Ammon's horn (tissue), 1 donor: ENCODE measurements around the gene LRP1B.

Experiments
- DNase-seq: peaks from one replicate; pipeline ENCODE4 v3.0.0-alpha.2; 2016; ENCODE audit warnings: low spot score

The LRP1B gene

GRCh38 chr2:140892911-140893637 is 1237.7 kb downstream of the LRP1B start:
- no peak for DNase-seq

GRCh38 chr2:140892436-140892835 is 1238.4 kb downstream of the LRP1B start:
- DNase-seq: no peak

- DNase-seq: no peak
Observed at GRCh38 chr2:140891614-140892212, 1239.1 kb downstream of the LRP1B start.

- no peak for DNase-seq
Observed at GRCh38 chr2:140882671-140883620, 1247.9 kb downstream of the LRP1B start.

DNA sequence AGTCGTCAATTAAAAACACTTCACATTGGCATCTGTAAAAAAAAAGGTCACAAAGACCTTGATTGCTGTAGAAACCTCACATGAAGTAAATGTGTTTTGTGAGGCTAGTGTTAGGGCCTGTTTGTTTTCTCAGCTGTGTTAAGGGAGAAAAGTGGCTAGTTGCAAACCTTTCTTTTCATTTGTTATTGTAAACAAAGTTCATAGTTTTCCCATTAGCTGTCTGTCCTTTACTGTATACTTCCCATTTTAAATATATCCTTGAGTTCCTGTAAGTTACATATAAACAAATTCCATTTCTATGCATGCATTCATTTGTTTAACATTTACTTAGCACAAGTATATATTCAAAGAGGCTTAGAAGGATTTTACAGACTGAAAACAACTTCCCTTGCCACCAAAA is 1250.2 kb downstream of the LRP1B start:
- no peak for DNase-seq

- DNase-seq: no peak
Observed at GRCh38 chr2:140876015-140876414, 1254.8 kb downstream of the LRP1B start.

DNA sequence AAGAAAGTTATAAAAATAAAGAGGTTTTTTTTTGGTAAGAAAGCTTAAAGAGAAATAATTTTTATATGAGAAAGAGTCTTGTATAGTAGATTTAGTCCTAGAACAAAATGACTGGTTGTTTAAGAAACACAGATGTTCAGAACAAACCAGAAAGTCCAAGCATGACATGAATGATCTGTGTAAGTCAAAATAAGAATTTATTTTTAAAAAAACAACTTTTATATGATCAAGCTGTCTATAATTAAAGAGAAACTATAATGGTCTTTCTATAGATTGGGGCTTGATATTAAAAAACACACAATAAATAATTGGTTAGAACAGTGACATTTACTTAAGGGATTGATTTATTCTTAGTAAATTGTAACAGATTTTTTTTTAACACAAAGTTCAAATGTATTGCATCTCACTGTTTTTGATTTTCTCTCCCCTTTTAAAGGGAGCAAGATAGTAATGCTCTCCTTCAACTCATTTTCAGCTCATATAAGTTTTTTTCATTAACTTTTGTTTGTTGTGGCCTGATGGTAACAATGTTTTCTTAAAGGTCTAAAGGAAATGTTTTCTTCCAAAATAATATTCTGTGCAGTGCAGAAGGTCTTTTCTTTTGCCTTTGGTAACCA is 1256.8 kb downstream of the LRP1B start:
- DNase-seq: no peak

DNA sequence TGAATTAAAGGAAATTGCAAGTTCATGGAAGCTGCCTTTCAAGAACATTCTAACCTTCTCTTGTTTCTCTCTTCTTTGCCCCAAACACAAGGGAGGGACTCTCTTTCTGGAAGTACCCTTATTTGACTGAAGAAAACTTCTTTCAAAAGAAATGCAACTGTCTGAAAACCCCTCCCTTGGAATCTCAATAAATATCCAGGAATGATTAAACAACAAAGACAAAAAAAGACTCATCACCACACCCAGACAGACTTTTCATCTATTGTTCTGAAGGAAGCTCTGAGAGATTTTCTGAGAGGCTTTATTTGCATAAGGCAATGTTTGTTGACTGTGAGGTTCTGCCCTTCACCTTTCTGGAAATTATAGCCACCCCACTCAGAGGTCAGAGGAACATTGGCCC is 1260.9 kb downstream of the LRP1B start:
- DNase-seq: no peak

- DNase-seq: no peak
Observed at GRCh38 chr2:140869107-140869506, 1261.7 kb downstream of the LRP1B start.

- no peak for DNase-seq
Observed at GRCh38 chr2:140865837-140866236, 1265.0 kb downstream of the LRP1B start.

GRCh38 chr2:140863713-140864112 is 1267.1 kb downstream of the LRP1B start:
- peak; percentile 50 for DNase-seq

- DNase-seq: no peak
Observed at GRCh38 chr2:140862181-140862580, 1268.6 kb downstream of the LRP1B start.

DNA sequence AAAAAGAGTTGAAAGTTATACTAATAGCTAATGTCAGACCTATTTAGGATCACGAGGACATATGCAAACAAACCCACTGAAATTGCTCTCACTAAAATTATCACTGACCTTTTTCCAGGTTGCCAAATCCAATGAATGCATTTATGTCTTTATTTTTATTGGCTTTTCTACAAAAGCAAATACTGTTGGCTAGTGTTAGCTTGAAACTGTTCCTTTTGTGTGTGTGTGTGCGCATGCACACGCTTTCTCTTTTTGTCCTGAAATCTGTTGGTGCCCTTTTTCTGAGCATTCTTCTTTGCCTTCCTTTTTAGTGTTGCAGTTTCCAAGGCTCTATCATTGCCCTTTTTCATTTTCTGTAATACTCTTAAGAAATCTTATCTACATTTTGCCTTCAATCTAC is 1269.2 kb downstream of the LRP1B start:
- no peak for DNase-seq

DNA sequence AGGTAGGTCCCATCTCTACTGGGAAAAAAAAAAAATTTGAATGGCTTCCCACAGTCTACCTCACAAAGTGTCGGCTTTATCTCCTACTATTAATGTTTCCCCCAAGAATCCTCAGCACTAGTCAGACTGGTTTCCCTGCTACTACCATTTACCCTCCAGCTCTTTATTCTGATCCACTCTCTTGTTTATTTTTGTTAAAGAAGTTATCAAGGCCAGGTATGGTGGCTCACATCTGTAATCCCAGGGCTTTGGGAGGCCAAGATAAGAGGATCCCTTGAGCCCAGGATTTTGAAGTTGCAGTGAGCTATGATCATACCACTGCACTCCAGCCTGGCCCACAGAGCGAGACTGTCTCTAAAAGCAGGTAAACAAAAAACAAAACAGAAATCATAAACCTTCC is 1275.3 kb downstream of the LRP1B start:
- no peak for DNase-seq

DNA sequence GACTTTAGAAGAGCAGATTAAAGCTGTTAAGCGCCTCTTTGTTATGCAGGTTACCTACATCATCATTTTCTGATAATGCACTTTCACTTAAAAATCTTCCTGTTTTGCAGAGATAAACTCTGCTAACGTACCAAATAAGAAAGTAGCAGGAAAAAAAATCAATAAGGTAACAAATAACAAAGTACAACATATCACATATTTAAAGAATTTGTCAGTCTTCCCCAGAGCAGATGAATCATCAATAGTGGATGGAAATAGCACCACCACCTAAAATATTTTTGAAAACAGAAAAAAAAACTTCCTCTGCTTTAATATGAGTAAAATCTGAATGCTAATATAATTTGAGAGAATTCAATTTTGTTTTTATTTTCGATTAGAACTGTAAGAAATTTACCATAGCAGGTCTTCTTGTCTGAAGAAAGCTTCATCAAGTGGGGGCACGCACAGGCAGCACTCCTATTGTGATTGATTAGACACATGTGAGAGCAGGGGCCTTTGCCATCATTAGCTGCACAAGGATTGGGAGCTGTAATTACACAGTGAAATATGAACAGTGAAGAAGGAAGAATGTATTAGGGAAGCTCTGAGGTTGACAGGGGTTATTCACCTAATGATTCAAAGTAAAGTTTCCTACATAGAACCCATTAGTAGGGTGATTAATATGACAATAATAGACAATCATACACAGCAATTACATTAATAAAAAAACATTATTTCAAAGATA is 1279.4 kb downstream of the LRP1B start:
- no peak for DNase-seq

DNA sequence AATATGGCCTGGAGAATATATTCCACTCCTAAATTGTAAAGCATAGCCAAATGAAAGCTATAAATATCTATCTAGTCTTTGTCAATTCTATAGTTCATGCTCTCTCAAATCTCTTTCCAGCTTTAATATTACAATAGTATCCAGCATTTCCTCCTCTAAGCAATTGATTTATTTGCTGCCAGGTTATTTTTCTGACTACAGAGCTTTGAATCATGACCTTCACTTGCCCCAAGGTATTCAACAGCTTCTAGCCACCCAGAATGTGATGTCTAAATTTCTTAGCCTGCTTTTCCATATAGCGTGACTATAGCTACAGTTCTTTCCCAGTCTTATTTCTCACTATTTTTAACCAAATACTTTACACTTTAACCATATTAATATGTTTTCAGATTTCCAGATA is 1287.6 kb downstream of the LRP1B start:
- DNase-seq: no peak

DNA sequence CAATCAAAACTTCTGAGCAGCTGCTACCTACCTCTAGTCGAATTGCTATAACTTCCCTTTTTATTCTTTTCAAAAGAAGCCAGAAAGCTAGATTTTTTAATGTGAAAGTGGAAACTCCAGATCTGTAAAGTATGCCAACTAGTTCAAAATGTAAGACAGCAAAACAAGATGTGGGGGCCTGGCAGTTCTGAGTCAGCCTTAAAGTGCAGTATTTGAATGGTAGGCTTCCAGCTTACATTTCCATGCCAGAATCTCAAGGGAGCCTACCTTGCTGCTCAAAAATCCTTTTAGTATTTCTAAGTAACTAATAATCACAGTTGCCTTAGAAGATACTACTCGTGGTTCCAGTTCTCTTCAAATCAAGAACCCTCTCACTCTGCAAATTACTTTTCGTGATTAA is 1288.7 kb downstream of the LRP1B start:
- no peak for DNase-seq

DNA sequence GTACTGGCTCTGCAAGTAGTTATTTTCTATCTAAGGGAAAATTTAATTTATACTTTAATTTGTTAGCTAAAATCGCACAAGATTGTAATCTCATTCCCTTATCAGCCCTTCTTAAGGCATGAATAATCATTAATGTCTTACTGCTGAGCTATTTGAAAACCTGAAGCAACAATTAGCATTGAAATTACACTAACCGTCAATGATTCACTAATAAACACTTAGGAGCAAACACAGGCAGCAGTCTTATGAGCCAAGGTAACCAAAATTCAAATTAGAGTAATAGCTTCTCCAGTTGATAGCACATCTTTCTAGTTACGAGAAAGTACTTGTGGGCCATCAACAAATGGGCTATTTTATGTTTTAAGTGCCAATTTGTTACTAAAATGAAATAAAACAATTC is 1289.7 kb downstream of the LRP1B start:
- no peak for DNase-seq

GRCh38 chr2:140836826-140837225 is 1294.0 kb downstream of the LRP1B start:
- DNase-seq: no peak

- DNase-seq: no peak
Observed at GRCh38 chr2:140835079-140835478, 1295.7 kb downstream of the LRP1B start.

DNA sequence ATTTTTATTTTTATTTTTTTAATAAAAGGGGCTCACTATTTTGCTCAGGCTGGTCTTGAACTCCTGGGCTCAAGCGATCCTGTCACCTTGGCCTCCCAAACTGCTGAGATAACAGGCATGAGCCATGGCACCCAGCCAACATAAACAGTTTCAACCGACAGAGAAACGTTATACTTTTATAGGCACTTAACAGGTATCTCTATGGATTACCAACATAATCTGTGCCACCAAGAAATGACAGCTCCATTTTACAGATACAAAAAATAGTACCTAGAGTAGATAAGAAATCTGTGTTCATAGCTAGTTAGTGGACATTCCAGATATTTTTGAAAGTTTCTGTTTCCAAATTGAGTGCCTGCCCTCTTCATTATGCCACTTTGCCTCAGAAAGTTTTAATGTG is 1316.7 kb downstream of the LRP1B start:
- no peak for DNase-seq

DNA sequence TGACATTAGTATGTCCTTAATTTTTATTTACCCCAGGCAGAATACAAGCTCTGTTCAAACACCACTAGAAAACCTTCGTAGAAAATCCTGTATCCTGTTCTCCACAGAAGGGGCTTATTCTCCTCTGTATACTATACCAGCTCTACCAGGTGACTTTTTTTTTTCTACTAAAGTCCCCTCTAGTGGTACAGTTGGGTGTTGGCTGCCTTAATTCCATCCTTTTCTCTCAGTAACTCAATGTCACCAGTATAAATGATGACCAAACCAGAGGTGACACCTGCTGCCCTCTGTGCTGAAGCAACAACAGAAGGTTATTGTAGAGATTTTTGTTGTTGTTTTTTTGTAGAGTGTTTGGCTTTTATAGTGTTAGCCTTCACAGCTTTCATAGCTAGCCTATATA is 1322.0 kb downstream of the LRP1B start:
- DNase-seq: no peak
